Measurements from ENCODE around the gene LYPLAL1. TPM values are rescaled to one million over a fixed set of nuclear protein-coding genes. Genes with fewer than 3 reads are reported as not detected.
"Not testable (repeated sequence)": the region's sequence is repeated elsewhere in the genome, so short reads cannot be mapped to it uniquely, and the experiment has no call there.

LYPLAL1 gene
- total RNA-seq, 1 donor from 2014 or later: 12.5 TPM

DNA sequence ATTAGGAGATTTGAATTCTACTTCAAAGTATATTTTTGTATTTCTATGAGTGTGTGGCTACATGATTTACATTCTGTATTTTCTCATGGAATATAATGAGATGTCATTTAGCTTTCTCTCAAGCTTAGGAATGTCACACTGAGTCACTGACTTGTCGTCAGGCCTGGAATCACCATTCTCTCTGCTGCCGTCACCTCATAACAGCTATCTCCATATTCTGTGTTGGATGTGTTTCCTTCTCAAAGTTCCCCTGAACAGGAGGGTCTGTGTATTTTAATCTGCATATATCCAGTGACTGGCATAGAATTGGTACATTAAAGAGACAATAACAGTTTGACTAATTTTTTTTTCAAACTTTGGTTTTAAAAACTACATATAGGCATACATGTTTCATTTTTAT lies 35.9 kb downstream of the LYPLAL1 start:
- DNase-seq (ENCODE audit: extremely low read depth, low read depth, low spot score): no peak

DNA sequence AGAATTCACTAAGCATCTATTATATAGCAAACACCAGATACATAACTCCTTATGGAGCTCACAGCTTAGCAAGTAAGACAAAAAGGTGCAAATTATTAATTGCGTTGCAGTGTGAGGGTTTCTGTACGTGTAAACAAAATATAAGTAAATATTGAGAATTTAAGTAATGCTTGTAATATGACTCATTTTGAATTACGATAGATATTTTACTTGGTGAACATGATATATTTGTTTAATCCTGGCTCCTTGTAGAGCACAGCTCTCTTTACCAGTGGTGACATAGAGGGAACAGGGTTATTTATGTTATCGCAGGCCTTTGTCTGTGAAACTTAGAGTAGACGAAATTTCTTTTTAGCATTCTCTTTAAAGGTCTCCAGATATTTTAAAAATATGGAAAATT lies 36.4 kb downstream of the LYPLAL1 start:
- no peak for DNase-seq (ENCODE audit: extremely low read depth, low read depth, low spot score)

DNA sequence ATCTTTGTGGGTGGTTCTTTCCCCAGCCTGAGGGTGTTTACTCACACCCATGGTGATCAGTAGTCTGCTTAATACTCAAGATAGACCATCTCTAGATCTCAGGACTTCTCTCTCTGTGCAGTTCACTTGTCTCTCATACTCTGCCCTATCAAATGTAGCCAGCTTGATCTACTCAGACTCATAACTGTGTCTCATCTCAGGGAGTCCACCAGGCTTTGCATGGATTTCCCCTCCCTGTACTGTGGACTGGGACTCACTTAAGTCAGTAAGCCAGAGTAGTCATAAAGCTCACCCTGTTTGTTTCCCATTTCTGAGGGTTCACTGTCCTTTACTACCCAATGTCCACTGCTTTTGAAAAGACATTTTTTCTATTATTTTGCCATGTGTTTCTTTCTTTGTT lies 41.8 kb downstream of the LYPLAL1 start:
- no peak for DNase-seq (ENCODE audit: extremely low read depth, low read depth, low spot score)

DNA sequence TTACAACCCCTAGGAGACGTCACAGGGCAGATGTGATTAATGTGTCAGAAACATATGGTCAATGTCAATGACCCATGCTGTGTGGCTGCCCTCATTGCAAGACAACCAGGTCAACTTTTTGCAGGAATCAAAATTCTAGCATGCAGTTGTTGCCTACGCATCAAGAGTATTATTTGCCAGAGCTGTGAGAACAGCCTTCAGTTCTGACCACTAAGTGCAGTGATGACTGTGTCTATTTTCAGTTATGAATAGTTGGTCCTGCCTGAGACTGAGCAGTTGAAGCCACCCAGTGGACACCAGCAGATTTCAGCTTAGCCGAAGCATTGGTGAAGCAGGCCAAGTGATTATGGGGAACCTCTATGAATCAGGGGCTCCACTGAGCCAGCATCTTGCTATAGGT lies 47.3 kb downstream of the LYPLAL1 start:
- DNase-seq (ENCODE audit: extremely low read depth, low read depth, low spot score): no peak

DNA sequence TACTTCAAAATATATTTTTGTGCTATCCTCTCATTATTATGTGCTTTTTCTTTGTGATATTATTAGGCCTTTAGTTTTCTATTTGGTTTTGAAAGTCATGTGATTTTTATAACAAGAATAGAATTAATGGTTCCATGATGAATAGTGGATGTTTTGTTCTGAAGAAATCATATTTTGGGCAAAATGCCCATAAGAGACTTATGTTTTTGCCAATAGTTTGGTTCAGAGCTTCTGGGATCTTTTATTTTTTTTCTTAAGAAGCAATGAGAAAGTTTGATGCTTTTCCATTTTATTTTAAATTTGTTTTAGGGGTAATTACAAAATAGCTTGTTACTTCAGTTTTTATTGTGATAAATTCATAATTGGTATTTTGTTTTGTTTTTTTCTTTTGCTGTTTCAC lies 49.8 kb downstream of the LYPLAL1 start:
- DNase-seq (ENCODE audit: extremely low read depth, low read depth, low spot score): no peak

DNA sequence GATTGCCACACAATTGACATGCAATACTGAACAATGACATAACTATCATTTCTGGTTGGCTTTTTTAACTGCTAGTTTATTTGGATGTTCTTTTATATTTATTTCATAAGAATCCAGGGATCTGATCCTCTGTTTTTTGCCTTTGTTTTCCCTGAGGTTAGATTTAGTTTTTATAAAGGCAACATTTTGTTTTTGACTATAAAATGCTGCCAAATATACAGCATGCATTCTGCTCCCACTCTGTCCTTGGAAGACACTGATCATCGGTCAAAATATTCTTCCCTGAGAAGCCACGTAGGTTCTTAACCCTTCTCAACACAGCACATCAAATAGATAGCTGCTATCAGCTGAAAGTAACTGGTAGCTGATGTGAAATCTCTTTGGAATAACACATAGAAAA lies 52.5 kb downstream of the LYPLAL1 start:
- no peak for DNase-seq (ENCODE audit: extremely low read depth, low read depth, low spot score)

DNA sequence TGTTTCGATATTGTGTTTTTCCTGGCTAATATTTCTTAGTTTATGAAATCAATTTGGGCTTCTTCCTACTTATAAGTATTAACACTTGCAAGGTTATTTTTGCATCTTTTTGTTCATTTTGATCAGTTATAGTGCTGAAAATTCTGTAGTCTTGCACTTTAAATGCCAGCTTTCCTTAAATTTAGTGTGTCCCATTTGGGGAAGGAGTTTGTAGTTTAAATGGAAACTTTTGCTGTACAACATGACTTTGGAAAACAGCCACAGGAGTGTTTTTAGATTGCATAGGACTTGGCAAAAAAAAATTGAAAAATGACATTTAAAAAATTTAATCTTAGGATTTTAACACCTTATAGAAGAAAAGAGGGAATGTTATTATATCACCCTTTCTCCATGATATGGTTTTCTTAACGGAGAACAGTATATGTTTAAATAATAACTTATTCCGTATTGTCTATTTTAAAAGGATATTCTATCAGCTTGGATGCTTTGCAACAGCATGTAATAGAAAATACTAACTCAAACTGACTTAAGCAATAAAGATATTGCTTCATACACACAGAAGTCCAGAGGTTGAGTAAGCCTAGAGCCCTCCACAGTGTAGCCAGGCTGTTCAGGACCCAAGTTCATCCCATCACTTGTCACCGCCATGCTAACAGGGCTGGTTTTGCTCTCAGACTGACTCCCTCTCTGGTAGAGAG lies 53.8 kb downstream of the LYPLAL1 start:
- DNase-seq (ENCODE audit: extremely low read depth, low read depth, low spot score): no peak

DNA sequence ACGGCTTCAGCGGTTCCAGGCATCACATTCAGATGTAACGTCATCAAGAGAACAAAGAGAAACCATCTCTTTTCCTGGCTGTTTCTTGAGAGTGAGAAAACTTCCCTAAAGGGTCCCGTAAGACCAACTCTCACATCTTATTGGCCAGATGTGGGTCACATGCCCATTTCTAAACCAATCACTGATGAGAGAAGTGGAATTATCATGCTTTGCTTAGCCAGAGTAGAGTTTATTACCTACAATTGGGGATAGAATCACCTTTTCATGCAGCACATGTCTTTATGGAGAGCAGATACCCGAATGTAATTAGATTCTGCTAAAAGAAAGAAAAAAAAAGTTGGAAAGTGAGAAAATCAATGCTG lies 54.4 kb downstream of the LYPLAL1 start:
- no peak for DNase-seq (ENCODE audit: extremely low read depth, low read depth, low spot score)

DNA sequence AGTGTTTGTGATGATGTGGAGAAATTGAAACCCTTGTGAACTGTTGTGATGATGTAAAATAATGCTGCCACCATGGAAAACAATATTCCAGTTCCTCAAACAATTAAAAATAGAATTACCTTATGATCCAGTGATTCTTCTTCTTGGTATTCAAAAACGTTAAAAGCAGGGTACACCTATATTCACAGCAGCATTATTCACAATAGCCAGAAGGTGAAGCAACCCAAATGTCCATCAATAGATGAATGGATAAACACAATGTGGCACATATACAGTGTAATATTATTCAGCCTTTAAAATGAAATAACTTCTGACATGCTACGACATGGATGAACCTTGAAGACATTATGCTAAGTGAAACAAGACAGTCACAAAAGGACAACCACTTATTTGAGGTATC lies 59.2 kb downstream of the LYPLAL1 start:
- no peak for DNase-seq (ENCODE audit: extremely low read depth, low read depth, low spot score)

DNA sequence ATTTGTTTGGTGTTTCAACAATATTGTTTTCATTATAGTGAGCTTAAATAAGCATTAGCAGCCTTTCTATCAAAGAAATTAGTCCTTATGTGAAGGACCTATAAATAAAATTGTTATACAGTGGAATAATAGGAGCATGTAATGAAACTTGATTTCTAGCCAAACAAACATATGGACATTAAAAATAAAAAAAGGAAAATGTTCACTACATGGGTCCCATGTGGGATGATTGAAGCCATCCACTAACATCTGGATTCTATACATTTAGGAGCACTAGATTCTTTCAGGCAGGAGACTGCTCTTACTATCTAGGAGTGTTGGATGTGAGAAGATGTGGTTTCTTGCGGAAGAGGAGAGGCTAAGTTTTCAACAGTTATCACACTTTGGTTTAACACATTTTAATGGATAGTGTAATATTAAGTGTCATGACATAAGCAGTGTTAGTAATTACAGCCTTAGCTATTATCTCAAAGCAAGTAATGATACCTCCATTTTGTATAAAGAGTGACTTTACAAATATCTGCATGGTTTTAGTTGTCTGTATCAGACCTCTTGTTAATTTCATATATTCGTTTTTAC lies 62.3 kb downstream of the LYPLAL1 start:
- DNase-seq (ENCODE audit: extremely low read depth, low read depth, low spot score): no peak

DNA sequence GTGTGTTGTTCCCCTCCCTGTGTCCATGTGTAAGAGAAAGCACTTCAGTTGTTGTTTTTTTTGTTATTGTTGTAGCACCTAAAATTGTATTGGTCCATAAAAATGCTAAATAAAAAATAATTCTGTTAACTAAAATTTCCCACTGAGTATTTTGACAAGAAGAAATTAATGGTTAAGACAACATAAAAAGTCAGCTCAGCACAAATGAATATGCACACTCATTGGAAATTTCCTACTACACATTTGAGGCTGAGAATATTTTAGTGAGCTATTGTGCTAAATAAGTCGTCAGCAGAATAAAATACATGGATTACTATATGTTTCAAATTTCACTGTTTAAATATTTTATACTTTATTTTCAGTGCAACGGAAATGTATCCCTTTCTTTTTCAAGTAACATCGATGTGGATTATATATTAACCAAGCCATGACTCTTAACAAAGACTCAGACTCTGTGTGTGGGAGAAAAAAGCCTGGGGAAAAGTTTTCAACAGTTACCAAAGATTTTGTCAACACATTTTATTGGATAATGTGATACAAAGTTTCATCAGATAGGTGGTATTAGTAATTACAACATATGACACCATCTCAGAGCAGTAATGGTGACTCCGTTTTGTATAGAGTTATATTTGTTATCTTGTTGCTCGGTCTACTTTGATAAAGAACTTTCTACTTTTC lies 63.4 kb downstream of the LYPLAL1 start:
- no peak for DNase-seq (ENCODE audit: extremely low read depth, low read depth, low spot score)

DNA sequence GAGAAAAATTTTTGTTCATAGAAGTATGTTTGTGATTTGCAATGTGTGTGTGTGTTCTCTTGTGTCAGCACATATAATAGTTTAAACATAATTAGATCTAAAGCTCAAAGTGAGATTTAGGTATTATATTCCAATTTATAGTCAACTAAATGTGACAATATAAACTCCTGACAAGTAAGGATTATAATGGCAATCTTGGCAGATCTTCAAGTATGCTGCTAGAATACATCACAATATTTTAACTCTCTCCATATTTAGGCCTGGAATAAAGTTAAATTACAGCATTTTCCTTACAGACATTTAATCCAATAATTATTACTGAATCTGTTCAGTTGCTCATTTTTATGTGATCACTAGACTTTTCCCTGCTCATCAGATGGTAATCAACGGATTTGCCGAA lies 65.8 kb downstream of the LYPLAL1 start:
- DNase-seq (ENCODE audit: extremely low read depth, low read depth, low spot score): no peak

DNA sequence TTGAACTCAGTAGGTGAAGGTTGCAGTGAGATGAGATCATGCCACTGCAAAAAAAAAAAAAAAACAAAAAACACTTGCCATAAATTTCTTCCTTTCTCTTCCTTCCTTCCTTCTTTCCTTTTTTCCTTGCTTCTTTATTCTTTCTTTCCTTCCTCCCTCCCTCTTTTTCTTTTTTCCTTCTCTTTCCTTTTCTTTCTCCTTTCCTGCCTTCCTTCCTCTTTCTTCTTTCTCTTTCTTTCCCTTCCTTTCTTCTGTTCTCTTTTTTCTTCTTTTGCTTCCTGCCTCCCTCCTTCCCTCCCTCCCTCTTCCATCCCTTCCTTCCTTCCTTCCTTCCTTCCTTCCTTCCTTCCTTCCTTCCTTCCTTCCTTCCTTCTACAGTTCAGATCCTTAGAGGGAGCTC lies 71.2 kb downstream of the LYPLAL1 start:
- no peak for DNase-seq (ENCODE audit: extremely low read depth, low read depth, low spot score)

DNA sequence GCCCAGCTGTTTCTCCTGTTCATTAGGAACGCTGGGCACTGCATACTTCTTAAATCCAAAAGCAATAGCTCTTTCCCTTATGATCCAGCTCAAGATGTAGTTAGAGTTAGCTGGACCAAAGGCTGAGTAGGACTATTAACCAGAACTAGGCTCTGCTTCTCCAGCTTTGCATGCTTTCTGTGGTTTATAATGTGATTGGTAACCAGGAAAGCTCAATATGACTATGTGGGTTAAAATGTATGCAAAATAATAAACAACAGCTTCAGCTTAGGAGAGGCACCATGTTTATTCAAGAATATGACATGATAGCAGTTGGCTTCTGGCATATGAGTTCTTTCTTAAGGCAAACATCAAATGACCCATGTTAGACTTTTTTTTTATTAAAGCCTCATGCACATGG lies 73.8 kb downstream of the LYPLAL1 start:
- no peak for DNase-seq (ENCODE audit: extremely low read depth, low read depth, low spot score)

DNA sequence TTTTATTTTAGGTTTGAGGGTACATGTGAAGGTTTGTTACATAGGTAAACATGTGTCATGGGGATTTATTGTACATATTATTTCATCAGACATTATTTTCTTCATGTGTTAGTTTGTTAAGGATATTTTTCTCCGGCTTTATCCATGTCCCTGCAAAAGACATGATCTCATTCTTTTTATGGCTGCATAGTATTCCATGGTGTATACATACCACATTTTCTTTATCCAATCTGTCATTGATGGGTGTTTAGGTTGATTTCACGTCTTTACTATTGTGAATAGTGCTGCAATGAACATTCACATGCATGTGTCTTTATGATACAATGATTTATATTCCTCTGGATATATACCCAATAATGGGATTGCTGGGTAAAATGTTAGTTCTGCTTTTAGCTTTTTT lies 76.8 kb downstream of the LYPLAL1 start:
- DNase-seq (ENCODE audit: extremely low read depth, low read depth, low spot score): not testable (repeated sequence)

DNA sequence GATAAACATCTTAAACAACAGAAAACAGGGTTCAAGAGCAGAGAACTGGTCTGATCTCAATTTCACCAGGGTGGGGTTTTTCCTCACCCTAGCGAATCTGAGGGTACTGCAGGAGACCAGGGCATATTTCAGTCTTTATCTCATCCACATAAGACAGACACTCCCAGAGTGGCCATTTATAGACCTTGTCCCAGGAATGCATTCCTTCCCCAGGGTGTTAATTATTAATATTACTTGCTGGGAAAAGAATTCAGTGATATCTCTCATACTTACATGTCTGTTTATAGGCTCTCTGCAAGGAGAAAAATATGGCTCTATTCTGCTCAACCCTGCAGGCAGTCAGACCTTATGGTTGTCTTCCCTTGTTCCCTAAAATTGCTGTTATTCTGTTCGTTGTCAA lies 84.1 kb downstream of the LYPLAL1 start:
- DNase-seq (ENCODE audit: extremely low read depth, low read depth, low spot score): no peak

DNA sequence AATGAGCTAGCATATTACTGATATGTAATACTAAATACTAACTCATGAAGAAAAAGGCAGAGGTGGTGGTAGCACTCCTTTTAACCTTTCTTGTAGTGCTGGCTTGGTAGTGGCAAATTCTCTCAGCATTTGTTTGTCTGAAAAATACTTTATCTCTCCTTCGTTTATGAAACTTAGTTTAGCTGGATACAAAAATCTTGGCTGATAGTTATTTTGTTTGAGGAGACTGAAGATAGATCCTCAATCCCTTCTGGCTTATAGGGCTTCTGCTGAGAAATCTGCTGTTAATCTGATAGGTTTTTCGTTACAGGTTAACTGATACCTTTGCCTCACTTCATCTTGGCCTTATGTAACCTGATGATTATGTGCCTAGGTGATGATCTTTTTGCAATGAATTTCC lies 87.8 kb downstream of the LYPLAL1 start:
- no peak for DNase-seq (ENCODE audit: extremely low read depth, low read depth, low spot score)
